Bronchial epithelial cell (primary cell): ENCODE data around the gene SLC28A1. TPM values are rescaled to one million over a fixed set of nuclear protein-coding genes. Genes with fewer than 3 reads are reported as not detected.

Source experiments
- DNase-seq: peaks from one replicate; pipeline ENCODE4 v3.0.0-alpha.2; 2010; ENCODE audit warnings: low read depth
- FAIRE-seq: peaks from 2 replicates; lab custom pipeline; 2011; peaks lifted over from hg19 to GRCh38; lab: Jason Lieb, UNC
- H3K27me3 ChIP-seq: 2 replicates; pipeline ENCODE4 v1.5.1; 2011; ENCODE audit warnings: low read length; ENCODE audit not compliant: control insufficient read depth, insufficient read depth
- H3K36me3 ChIP-seq: 2 replicates; pipeline ENCODE4 v1.5.1; 2011; ENCODE audit warnings: low read length; ENCODE audit not compliant: control insufficient read depth, insufficient read depth
- H3K4me3 ChIP-seq: 2 replicates; pipeline ENCODE4 v1.5.1; 2011; ENCODE audit warnings: mild to moderate bottlenecking, low read depth, low read length, control low read depth
- total RNA-seq: library from RNA; depleted of rRNA; stranded (reverse); fragments of >200 nt; gene quantifications from 2 replicates; pipeline ENCODE4 v1.2.1, GENCODE V29; 2014
- TF ChIP-seq, protein P1 (sequence below): IDR thresholded peaks from 2 replicates; pipeline ENCODE4 v1.5.1; 2011; ENCODE audit warnings: mild to moderate bottlenecking, moderate library complexity, low read length, control low read depth, inconsistent platforms; ENCODE audit not compliant: insufficient read depth, severe bottlenecking

SLC28A1 gene
- total RNA-seq, 1 donor from 2014 or later, result not detected

DNA sequence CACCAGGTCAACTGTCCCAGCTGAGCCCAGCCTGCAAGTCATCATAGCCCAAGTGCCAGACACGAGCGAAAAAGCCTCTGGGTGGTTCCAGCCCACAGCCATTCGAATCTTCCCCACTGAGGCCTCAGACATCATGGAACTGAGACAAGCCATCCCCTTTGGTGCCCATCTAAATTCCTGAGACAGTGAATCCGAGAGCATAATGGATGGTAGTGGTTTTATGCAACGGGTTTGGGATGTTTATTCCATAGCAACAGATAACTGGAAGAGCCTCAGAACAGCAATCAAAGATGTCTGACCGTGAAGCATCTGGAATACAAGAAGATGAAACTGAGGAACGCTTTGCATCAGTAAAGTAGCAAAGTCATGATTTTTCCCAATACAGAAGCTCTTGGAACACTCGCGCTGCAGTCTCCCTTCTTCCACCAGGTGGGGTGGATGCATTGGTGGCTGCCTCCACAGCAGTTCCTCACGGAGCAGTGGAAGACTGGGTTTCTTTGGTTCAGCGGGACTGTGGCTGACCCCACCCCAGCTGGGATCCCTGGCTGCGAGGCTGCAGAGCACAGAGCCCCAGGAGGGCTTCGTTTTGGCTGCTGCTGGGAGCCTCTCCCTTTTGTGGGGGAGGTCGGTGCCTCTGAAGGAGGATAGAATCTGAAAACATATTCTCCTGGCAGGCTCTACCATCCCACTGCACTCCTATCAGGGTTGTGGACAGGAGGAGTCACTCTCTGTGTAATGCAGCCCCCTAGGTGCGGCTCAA lies 70.8 kb downstream of the SLC28A1 start:
- no peaks in the 10 kb centered on the region for H3K36me3 ChIP-seq
- H3K27me3 ChIP-seq, result no peaks in the 10 kb centered on the region
- no peak for FAIRE-seq
- H3K4me3 ChIP-seq, result no peak overlapping the region
- peak; percentile 54 for DNase-seq
- TF ChIP-seq, protein P1, sequence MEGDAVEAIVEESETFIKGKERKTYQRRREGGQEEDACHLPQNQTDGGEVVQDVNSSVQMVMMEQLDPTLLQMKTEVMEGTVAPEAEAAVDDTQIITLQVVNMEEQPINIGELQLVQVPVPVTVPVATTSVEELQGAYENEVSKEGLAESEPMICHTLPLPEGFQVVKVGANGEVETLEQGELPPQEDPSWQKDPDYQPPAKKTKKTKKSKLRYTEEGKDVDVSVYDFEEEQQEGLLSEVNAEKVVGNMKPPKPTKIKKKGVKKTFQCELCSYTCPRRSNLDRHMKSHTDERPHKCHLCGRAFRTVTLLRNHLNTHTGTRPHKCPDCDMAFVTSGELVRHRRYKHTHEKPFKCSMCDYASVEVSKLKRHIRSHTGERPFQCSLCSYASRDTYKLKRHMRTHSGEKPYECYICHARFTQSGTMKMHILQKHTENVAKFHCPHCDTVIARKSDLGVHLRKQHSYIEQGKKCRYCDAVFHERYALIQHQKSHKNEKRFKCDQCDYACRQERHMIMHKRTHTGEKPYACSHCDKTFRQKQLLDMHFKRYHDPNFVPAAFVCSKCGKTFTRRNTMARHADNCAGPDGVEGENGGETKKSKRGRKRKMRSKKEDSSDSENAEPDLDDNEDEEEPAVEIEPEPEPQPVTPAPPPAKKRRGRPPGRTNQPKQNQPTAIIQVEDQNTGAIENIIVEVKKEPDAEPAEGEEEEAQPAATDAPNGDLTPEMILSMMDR, result peak; percentile 89

DNA sequence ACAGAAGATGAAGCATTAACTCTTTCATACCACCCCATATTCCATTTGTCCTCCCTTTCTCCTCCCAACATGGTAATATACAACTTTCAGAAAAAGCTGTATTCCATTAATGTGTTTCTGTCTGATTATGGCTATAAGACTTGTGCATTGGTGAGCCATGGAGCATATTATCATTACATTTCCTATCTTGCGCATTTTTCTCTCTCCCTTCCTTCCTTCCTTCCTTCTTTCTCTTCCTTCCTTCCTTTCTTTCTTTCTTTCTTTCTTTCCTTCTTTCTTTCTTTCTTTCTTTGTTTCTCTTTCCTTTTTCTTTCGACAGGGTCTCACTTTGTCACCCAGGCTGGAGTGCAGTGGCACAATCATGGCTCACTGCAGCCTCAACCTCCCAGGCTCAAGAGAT lies 71.7 kb downstream of the SLC28A1 start:
- TF ChIP-seq, protein P1, result no peak
- FAIRE-seq, result no peak

DNA sequence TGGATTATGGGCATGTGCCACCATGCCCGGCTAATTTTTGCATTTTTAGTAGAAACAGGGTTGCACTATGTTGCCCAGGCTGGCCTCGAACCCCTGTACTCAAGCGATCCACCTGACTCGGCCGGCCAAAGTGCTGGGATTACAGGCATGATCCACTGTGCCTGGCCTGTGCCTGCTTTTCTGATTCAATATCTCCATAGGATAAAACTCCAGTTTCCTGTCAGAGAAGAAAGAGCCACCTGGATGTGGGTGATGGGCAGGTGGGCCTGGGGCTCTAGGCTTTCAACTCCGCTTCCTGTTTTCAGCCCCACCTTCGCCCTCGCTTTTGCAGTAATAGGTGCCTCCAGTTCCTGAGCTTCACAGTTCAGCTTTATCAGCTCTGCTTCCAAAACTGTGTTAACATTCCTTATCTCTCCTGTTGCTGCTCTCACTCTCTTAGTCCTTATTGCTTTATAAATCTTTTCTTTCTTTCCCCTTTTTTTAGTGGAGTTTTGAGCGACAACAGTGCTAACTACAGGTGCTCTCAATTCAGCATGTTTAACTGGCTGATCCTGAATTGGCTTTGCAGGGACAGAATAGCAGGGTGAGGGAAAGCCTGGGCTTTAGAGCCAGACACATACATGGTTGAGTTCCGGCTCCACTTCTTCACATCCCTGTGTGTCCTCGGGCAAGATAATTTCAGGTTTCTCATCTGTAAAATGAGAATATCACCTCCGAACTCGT lies 76.1 kb downstream of the SLC28A1 start:
- no peak for FAIRE-seq
- Histone ChIP-seq H3K4me3 (no peak overlapping the region), H3K36me3 (no peaks in the 10 kb centered on the region), H3K27me3 (no peaks in the 10 kb centered on the region)
- TF ChIP-seq, protein P1, result no peak
- no peak for DNase-seq

More for the DNA sequence above, 71.7 kb downstream of the SLC28A1 start:
- no peak overlapping the region for H3K4me3 ChIP-seq
- no peaks in the 10 kb centered on the region for H3K27me3 ChIP-seq
- H3K36me3 ChIP-seq, result no peaks in the 10 kb centered on the region
- no peak for DNase-seq

DNA sequence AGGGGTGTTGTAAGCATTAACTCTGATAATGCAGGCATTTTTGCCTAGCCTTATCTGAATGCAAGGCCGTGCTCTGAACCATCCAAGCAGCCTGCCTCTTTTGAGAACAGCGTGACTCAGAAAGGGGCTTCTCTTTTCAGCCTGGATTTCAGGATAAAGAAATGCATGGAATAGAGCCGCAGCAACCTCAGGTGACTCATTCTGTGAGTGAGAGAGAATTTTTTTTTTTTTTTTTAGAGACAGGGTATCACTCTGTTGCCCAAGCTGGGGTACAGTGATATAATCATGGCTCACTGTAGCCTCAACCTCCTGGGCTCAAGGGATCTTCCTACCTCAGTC lies 76.6 kb downstream of the SLC28A1 start:
- TF ChIP-seq, protein P1, result no peak
- FAIRE-seq (no peak), DNase-seq (peak; percentile 57)
- H3K36me3 ChIP-seq, result no peaks in the 10 kb centered on the region
- H3K4me3 ChIP-seq, result no peak overlapping the region
- H3K27me3 ChIP-seq, result no peaks in the 10 kb centered on the region

DNA sequence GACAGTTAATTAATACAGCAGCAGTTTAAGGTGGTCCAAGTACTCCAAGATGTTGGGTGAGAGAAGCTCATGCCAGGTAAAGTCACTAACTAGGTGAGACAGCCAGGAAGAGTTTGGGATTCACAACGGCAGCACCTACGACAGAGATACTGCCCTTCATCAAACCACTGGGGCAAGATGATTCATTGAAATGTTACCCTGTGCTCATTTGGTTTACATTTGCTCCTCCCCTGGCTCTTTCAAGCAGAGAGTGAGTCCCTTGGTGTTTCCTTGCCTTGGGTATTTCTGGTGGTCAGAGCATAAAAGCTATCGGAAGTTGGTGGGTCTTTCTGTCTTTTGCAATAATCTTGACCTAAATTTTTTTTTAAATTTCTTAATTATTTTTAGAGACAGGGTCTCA lies 77.2 kb downstream of the SLC28A1 start:
- TF ChIP-seq, protein P1, result no peak
- DNase-seq, result no peak
- H3K36me3 ChIP-seq, result no peaks in the 10 kb centered on the region
- FAIRE-seq, result no peak
- H3K27me3 ChIP-seq, result no peaks in the 10 kb centered on the region
- H3K4me3 ChIP-seq, result no peak overlapping the region
